NCI-H2029 treated with DMSO at 0.1 percent for 48 hours (cell line): Measurements from ENCODE around the gene GPR137C.
"Not testable (repeated sequence)": the region's sequence is repeated elsewhere in the genome, so short reads cannot be mapped to it uniquely, and the experiment has no call there.

ENCODE experiments used
- DNase-seq: peaks from one replicate; lab custom pipeline; 2025; lab: John Stamatoyannopoulos, UW

The GPR137C gene

GRCh38 chr14:52568454-52568853, 15.8 kb downstream of the GPR137C start:
- not testable (repeated sequence) for DNase-seq

- DNase-seq: no peak
These were observed 23.2 kb downstream of the GPR137C start for GRCh38 chr14:52575858-52576257.

DNA sequence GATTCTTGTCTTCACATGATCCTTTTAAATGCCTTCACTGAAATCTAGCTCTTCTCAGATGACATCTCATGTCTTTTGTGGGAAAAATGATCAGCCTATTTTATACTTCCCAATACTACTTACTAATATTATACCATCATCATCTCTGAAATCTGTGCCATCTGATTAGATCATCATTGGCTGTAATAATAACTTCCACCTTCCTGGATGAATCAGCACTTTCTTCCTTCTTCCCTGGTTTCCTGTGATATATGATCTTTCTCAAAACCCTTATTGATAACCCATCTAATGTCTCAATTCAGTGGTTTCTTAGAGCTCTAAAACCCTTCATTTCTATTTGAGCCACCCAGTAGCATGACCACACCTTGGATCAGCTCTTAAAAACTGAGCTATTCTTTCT, 30.9 kb downstream of the GPR137C start:
- DNase-seq: no peak

DNA sequence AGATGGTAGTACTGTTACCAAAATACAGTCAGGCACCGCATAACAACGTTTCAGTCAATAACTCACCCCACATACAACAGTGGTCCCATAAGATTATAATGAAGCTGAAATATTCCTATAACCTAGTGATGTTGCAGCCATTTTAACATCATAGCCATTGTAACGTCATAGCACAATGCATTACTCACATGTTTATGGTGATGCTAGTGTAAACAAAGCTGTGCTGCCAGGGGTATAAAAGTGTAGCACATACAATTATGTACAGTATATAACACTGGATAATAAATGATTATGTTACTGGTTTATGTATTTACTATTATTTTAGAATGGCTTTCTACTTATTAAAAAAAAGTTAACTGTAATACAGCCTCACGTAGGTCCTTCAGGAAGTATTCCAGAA, 37.0 kb downstream of the GPR137C start:
- DNase-seq: no peak

DNA sequence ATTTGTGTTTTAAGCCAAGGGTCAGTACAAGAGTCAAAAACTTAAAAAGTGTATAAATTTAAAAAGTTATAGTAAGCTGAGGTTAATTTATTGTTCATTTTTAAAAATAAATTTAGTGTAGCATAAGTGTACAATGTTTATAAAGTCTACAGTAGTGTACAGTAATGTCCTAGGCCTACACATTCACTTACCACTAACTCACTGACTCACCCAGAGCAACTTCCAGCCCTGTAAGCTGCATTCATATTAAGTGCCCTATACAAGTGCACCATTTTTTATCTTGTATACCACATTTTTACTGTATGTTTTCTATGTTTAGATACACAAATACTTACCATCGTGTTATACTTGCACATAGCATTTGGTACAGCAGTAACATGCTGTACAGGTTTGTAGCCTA, 37.7 kb downstream of the GPR137C start:
- DNase-seq: no peak

GRCh38 chr14:52596320-52596719, 43.7 kb downstream of the GPR137C start:
- no peak for DNase-seq

DNA sequence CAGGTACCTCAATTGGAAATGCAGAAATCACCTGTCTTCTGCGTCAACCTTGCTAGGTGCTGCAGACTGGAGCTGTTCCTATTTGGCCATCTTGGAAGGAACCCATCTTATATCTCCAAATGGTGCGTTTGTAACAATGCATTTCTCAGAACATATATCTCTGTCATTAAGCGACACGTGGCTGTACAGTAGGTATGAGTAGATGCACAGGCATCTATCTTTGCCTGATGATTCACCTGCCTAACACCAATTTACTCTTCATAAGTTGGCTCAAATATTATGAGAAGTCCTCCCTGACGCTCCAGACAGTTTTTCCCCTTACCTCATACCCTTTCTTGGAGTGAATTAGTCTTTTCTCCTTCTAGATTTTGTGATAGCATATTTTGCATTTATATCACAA, 44.2 kb downstream of the GPR137C start:
- no peak for DNase-seq

GRCh38 chr14:52598568-52598967, 45.9 kb downstream of the GPR137C start:
- no peak for DNase-seq

- DNase-seq: no peak
These were observed 47.3 kb downstream of the GPR137C start for GRCh38 chr14:52599974-52600373.

- no peak for DNase-seq
These were observed 49.5 kb downstream of the GPR137C start for GRCh38 chr14:52602131-52602530.

DNA sequence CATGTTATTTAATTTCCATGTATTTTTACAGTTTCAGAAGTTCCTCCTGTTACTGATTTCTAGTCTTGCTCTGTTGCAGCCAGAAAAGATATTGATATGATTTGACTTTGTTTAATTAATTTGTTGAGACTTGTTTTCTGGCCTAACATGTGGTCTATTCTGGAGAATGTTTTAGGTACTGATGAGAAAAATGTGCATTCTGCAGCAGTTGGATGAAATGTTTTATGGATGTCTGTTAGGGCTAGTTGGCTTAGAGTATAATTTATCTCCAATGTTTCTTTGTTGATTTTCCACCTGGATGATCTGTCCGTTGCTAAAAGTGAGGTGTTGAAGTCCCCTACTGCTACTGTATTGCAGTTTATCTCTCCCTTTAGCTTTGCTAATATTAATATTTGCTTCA, 54.4 kb downstream of the GPR137C start:
- DNase-seq: no peak

GRCh38 chr14:52609445-52610044, 56.9 kb downstream of the GPR137C start:
- DNase-seq: no peak

- no peak for DNase-seq
These were observed 57.6 kb downstream of the GPR137C start for GRCh38 chr14:52610187-52610586.

DNA sequence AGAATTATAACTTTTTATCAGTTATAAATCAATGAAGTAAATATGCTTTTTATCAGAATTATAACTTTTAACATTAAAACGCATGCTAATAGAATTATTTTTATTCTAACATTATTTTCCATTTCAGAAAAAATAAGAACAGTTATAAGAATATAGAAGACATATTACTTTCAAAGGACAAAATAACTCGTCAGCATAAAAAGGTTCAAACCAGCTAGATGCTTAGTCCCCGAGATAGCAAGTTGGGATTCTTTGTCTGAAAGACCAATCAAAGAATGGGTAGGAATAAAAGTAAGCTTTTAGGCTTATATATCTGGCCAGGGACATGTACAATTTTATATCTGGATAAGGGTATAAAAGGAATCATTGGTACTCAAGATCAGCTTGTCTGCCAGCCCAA, 66.0 kb downstream of the GPR137C start:
- no peak for DNase-seq

- no peak for DNase-seq
These were observed 67.1 kb downstream of the GPR137C start for GRCh38 chr14:52619687-52620086.

- DNase-seq: no peak
These were observed 87.5 kb downstream of the GPR137C start for GRCh38 chr14:52640137-52640536.

DNA sequence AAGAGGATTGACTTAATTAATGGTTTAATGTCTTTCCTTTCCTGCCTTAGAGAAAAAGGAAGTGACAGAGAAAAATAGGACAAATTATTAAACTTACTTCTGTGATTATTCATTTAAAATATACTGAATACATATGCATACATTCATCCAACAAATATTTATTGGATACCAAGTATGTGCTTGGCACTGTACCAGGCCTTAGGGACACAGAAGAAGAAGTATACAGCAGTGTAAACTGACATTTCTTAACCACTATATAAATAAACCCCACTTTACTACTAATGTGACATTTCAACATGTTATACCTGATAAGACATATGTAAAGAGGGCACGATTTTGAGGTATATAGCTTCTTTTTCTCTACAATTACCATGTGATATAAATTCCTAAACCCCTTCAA, 89.1 kb downstream of the GPR137C start:
- no peak for DNase-seq

GRCh38 chr14:52649511-52649910, 96.9 kb downstream of the GPR137C start:
- DNase-seq: no peak

- no peak for DNase-seq
These were observed 98.1 kb downstream of the GPR137C start for GRCh38 chr14:52650774-52651173.

DNA sequence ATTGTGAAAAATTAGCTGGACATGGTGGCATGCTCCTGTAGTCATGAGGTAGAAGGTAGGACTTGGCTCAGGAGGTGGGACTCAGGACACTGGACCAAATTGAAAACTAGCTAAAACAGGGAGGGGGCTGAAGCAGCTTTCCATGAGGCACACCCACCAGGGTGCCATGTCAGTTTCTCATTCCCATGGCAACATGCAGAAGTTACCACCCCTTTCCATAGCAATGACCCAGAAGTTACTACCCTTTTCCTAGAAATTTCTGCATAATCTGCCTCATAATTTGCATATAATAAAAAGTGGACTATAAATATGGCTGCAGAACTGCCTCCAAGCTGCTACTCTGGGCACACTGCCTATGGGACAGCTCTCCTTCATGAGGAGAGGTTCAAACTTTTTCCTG, 104.3 kb downstream of the GPR137C start:
- DNase-seq: no peak

DNA sequence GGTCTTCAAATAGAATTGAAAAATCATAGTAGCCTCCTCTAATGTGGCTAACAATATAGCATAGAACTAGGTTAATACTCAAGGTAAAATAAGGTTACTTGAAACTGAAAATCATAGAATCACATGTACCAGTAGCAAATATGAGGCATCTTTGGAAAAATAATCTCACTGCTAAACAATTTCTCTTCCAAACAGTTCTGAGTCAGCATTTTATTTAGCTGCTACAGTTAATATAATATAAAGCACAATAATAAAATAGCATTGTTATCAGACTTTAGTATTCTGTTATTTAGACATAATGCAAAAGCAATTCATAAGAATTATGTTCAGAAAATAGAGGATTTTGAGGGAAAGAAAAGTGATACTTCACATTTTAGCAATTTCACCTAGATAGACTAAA, 107.7 kb downstream of the GPR137C start:
- no peak for DNase-seq

DNA sequence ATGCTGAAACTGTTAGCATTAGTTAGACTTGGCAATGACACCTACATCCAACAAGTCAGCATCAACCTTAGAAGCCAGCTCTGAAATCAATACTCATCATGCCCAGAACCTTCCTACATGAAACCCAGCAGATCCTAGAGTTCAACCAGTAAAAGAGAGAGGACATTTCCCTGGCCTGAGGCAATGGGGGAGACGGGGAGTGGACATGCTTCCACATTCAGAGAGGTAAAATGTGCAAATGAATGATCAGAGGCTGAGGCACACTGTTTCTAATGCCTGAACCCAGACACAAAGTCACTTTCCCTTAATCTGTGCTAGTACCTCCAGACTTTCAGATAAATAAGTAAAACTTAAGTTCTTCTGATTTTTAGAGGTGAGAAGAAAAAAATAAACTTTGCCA, 108.2 kb downstream of the GPR137C start:
- DNase-seq: no peak

DNA sequence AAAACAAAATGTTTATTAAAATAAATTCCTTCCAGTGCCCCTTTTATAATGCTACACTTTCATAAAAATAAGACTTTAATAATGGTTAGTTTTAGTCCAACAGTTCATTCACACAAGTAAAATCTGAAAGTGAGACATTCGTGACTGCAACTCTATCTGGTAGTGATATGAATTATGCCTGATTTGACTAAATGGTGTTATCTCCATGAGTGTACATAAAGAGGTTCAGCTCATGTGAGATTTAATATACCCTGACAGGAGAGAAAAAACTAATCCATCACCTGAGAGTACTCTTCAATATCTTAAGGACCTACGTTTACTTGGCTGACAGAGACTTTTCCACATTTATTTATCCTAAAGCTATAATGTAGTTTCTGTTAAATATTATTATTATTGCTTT, 108.7 kb downstream of the GPR137C start:
- no peak for DNase-seq

- no peak for DNase-seq
These were observed 111.2 kb downstream of the GPR137C start for GRCh38 chr14:52663850-52664249.

- DNase-seq: no peak
These were observed 126.0 kb downstream of the GPR137C start for GRCh38 chr14:52678591-52678990.
